Measurements from ENCODE around the gene USP25. TPM values are rescaled to one million over a fixed set of nuclear protein-coding genes. Genes with fewer than 3 reads are reported as not detected.
A peak's percentile ranks its signal among the peaks of the same experiment; 100 is the strongest.

The USP25 gene
- total and polyA plus RNA-seq, 9 of the 15 experiments (the other 6 are each of a cell fraction or from before 2014, with no cell fraction given): 7.8 to 44.9 (median 31.4) TPM

DNA sequence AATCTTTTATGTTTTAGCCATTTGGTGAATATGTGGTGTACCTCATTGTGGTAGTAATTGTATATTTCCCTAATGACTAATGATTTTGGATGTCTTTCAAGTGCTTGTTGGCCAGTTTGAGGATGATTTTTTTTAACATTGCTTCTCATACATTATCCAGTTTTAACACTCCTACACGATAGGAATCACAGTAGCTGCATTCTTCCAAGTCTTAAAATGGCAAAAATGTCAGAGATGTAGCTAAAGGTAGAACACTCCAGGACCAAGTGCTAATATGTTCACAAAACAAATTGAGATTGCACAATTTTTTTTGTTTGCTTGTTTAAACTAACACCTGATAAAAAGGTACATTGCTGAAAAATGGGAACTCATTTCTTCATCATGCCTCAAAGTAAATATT, 11.7 kb downstream of the USP25 start:
- no peak for ATAC-seq
- in situ Hi-C loops (cut with MboI): no loop called here
- DNase-seq (ENCODE audit: extremely low read depth in 1 of 4, low spot score in 3 of 4): no peak
- CTCF ChIA-PET (ENCODE audit: low intra/inter-chr PET ratio): interaction anchor here (0.6 kb wide), 1 partner anchor 1283 kb away, joined by 3 read pairs; no protein-coding TSS in a partner anchor
- H3K4me3 ChIP-seq: no peak overlapping the region
- peak; percentile 81 for TF ChIP-seq CEBPB (tag; IDR thresholded peaks at IDR 0.05)
- TF ChIP-seq CEBPG (CRISPR knock-in tag; IDR thresholded peaks at IDR 0.05): no peak
- peak in 1 of 2 experiments; percentile 50; a peak in 2 of 4 replicates for TF ChIP-seq CEBPG (tag; conservative IDR thresholded peaks at IDR 0.05 in 1 of 2, IDR thresholded peaks at IDR 0.05 in 1 of 2)
- no peak for TF ChIP-seq FOSL1 (tag; conservative IDR thresholded peaks at IDR 0.05)
- TF ChIP-seq RBM15 (IDR thresholded peaks at IDR 0.05; ENCODE audit: insufficient read depth, low read length): no peak
- no peak for TF ChIP-seq ZEB2 (IDR thresholded peaks at IDR 0.05)
- peaks cover 14% of the 10 kb centered on the region; the same call in 1 of the 2 replicates for H4K20me1 ChIP-seq (replicated peaks; ENCODE audit: control insufficient read depth, insufficient read depth, low read length)
- H3K9me1 ChIP-seq (ENCODE audit: control insufficient read depth, insufficient read depth, low read length): no peaks in the 10 kb centered on the region
- no peak overlapping the region for H3K9ac ChIP-seq (ENCODE audit: insufficient read depth in 1 of 2, low read depth in 2 of 2, low read length in 2 of 2)
- no TSS peak for BruUV-seq (replicated peaks)
- POLR2A ChIA-PET: interaction anchor here (0.8 to 1.8 kb wide), 2 partner anchors 9 to 39 kb away, joined by 3 to 6 read pairs; no protein-coding TSS in a partner anchor
- H3K36me3 ChIP-seq (ENCODE audit: control insufficient read depth, insufficient read depth, low read length): peaks cover 5% of the 10 kb centered on the region; the same call in 1 of the 3 replicates
- FAIRE-seq: no peak
- no peak overlapping the region for H3K4me2 ChIP-seq (ENCODE audit: insufficient read depth, low read length)
- H3K27me3 ChIP-seq (ENCODE audit: control insufficient read depth in 2 of 2, insufficient read depth in 2 of 2, low read length in 2 of 2): no peaks in the 10 kb centered on the region
- no peak overlapping the region for H2AFZ ChIP-seq (ENCODE audit: low read depth, low read length)
- H3K79me2 ChIP-seq (ENCODE audit: control insufficient read depth, insufficient read depth, low read length): peaks cover 100% of the 10 kb centered on the region
- H3K9me3 ChIP-seq (replicated peaks; ENCODE audit: control insufficient read depth, insufficient read depth, low read depth, low read length): no peaks in the 10 kb centered on the region
- WGBS (ENCODE audit: insufficient coverage, low coverage, missing lambda C conversion rate): 10% methylated on average over 1 of the region's 1 CpG
- intact Hi-C loops (cut with micrococcal nuclease): no loop called here
- peaks cover 37 to 38% of the 10 kb centered on the region in 2 experiments for H3K4me1 ChIP-seq (replicated peaks in 1 of 2; ENCODE audit: control insufficient read depth in 2 of 2, insufficient read depth in 2 of 2, low read length in 2 of 2)
- no peak overlapping the region for H3K27ac ChIP-seq (ENCODE audit: extremely low read depth, low read depth, low read length)
